AG20443 (cell line): ENCODE results near the gene ZBTB42.
A peak's percentile ranks its signal among the peaks of the same experiment; 100 is the strongest.

Experiments
- DNase-seq: peaks from one replicate; pipeline ENCODE4 v3.0.0; 2012; ENCODE audit warnings: low spot score, mixed read lengths

The ZBTB42 gene

DNA sequence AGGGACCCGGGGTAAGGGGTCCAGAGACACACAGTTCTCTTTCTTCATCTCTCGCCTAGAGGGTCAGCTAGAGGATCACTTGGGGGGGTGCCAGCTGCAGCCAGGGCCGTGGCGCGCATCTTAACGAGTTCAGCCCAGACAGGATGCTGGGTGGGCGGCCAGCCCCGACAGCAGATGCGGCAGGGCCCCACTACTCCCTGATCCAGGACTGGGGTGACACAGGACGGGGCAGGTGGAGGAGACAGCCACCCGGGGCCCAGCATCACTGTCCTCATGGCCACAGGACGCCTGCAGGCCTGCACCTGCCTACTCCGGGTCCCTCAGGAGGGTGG lies 18.1 kb upstream of the ZBTB42 start:
- no peak for DNase-seq

DNA sequence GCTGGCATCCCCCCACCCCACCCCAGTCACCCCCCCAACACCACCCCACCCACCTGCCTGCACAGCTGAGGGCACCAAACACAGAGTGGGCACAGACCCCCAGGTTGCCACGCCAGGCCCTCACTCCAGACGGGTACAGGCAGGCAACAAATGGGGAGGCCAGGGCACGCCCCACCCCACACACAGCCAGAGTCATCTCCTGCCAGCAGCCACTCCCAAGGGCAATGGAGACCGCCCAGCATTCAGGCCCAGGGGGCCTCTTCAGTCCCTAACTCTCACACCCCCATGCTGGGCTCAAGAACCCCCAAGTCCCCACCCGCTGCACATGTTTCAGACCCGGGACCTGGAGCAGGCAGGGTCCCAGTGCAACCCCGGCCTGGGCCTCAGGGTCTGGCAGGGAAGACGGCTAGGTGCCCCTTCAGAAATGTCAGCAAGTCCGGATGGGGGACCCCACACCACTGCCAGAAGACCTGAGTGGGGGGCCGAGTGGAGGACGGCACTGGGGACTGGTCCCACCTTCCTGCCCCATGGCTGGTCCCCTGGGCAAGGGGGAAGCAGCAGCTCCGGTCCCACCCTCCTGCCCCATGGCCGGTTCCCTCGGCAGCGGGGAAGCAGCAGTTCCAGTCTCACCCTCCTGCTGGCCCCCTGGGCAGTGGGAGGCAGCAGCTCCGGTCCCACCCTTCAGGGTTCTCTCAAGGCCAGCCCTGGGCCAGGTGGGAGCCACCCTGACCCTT lies 17.2 kb upstream of the ZBTB42 start:
- no peak for DNase-seq

DNA sequence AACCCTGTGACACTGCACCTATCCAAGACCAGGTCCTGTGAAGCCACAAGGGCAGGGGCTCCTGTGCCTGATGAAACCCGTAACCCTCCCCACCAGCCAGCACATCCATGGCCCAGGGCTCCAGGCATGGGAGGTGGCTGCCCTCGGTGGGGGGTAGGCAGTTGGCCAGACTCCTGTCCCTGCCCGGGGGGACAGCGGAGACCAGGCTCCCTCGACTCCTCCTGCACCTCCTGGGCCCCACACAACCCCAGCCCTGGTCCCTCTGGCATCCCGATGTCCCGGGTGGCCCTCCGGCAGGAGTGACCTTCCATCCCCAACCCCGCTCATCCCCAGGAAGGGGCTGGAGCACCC lies 16.7 kb upstream of the ZBTB42 start:
- DNase-seq, result no peak

- no peak for DNase-seq
Measured at GRCh38 chr14:104784846-104785707, 15.8 kb upstream of the ZBTB42 start.

DNA sequence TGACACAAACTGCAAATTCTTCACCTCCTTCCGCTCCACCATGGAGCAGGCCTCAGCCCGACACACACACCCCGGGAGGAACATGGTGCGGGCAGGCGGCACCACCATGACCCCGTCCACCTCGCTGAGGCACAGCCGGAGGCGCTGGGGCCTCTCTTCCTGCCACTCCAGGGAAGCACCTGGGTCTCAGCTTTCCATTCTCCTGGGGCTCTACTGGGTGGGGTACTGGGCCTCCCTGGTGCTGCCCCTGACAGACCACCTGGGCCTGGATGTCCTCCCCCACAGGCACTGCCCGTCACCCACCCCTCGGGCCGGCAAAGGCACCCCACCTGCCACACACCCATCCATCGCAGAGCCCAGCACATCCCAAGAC lies 15.2 kb upstream of the ZBTB42 start:
- DNase-seq, result no peak

DNA sequence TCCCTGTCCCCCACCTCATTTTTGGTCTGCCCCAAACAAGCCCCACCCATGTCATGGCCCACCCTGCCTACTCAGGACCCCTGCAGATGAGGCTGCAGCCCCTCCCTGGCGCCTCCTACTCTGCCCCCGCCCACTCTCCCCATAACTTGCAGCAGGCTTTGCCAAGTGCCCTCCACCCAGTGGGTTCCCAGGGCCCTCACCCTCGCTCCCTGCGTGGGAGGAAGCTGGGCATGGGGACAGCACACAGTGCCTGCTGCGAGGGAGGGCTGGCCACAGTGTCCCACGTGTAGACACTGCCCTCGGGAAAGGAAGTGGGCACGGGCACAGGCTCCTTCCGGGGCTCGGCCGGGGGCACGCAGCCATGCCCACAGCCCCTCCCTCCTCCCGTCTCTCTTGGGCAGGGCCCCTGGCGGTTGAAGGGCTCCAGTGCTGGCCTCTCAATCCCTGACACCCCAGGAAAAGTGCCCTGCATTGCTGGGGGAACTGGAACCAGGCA lies 14.8 kb upstream of the ZBTB42 start:
- no peak for DNase-seq

DNA sequence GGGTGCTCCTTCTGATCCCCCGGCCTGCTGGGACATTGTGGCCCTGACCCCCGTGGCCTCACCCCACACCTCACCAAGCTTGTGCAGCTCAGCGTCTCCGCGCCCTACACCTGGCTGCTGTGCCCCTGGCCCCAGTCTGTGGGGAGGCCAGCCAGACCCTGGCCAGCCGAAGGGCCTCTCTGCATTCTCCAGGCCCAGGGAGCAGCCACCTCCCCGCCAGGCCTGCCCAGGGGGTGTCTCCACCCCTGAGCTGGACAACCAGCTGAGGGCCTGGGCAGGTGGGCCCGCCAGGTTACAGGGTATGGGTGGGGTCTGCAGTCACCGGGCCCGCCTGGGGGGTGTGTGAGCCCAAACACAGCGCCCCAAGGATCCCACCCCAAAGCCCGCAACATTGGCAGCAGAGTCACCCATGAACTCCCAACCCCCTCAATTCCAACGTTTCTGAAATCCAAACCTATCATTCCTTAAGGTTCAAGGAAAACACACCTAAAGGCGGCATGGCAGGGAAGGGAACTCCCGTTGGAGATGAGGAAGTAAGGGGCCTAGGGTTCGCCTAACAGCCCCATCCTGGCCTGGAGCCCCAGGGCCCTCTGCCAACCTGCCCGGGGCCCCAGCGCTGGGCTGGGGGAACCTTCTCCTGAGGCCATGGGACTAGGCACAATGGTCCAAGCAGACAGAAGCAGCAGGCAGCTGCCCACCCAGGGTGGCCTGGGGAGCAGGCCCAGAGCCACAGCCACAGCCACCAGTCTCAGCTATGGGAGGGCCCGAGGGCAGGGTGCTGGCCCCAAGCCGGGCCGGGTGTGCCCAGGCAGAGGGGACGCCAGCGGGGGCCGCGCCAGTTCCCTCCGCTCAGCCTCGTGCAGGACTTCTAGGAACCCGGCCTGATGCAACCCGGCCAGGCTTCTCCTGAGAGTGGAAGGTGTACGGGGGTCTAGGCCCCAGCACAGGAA lies 13.9 kb upstream of the ZBTB42 start:
- no peak for DNase-seq

DNA sequence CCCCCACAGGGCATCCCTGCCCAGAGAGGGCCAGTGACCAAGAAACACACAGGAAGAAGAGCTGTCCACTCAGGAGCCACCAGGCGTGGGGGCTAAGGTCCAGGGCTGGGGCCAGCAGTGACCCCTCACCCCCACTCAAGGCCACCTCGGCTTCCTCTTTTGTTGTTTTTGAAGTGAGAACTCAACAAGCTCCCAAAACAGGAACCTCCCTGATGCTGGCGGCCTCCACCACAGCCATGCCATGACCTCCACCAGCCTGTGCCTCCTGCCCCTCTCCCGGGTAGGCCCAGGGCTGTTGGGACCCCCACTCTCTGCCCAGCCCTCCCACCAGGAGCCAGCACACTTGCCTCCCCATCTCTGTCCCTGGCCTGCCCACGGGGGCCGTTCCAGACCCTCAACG lies 13.2 kb upstream of the ZBTB42 start:
- DNase-seq, result no peak

DNA sequence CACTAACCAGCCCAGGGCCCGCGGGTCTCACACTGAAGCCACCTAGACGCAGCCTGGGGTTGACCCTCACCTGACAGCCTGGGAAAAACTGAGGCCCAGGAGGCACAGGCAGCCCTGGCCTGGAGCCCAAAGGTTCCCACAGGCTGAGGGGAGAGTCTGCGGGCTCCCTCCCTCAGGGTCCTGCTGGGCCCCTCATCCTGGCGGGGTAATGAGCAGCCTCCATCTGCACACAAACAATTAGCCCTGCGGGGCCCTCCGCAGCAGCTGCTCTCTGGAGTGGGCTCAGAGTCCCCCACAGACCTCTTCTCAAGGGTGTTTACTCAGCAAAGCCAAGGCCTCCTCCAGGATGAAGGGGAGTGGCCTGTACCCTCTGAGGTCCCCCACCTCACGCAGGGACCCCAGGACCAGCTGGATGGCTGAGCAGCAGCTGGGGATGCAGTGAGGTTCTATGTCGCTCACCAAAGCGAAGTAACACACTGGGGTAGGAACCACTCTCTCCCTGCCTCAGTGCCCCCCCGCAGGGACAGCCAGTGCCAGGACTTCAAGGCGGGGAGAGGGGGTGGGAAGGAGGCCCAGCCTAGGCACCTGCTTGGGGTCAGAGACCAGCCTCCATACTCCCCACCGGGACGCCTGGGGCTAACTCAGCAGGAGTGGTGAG lies 12.6 kb upstream of the ZBTB42 start:
- no peak for DNase-seq

- DNase-seq, result no peak
Measured at GRCh38 chr14:104788873-104789663, 11.8 kb upstream of the ZBTB42 start.

DNA sequence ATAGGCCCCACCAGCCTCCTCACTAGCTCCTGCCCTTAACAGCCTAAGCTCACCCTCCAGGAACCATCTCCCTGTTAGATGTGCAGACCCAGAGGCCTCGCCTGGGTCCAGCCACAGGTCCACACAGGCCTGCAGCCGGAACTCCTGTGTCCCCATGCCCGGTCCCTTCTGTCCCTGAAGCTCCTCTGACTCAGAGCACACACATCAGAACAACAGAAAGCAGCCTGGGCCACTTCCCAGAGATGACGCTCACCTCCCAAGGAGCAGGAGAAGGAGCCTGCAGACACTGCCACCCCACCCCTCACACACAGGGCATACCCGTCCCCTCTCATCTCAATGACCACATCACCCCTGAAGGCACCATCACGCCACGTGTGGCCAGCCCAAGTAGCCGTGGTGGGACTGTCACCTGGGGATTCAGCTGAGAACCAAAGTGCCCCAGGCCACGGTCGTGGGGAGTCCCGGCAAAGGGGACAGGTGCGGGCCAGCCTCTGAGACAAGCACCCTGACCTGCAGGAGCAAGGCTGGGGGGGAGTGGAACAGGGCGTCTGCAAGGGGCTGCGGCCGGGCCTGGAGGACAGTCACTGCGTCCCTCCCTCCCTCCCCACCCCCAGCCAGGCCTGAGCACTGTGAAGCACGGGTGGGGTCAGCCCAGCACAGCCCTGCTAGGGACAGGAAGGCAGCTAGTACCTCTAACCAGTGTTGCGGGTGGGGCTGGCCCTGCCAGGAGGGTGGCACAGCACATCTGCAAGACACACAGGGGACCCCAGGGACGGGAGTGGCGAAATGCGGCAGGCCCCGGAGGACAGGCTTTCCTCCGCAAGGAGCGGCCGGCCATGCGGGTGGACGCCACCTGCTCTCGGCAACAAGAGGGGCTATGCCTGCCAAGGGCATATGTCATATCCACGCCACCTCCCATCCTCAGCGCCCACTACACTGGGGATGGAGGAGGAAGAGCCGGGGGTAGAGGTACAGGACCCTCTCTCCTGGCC lies 10.9 kb upstream of the ZBTB42 start:
- DNase-seq, result no peak

- no peak for DNase-seq
Measured at GRCh38 chr14:104791425-104791824, 9.5 kb upstream of the ZBTB42 start.

DNA sequence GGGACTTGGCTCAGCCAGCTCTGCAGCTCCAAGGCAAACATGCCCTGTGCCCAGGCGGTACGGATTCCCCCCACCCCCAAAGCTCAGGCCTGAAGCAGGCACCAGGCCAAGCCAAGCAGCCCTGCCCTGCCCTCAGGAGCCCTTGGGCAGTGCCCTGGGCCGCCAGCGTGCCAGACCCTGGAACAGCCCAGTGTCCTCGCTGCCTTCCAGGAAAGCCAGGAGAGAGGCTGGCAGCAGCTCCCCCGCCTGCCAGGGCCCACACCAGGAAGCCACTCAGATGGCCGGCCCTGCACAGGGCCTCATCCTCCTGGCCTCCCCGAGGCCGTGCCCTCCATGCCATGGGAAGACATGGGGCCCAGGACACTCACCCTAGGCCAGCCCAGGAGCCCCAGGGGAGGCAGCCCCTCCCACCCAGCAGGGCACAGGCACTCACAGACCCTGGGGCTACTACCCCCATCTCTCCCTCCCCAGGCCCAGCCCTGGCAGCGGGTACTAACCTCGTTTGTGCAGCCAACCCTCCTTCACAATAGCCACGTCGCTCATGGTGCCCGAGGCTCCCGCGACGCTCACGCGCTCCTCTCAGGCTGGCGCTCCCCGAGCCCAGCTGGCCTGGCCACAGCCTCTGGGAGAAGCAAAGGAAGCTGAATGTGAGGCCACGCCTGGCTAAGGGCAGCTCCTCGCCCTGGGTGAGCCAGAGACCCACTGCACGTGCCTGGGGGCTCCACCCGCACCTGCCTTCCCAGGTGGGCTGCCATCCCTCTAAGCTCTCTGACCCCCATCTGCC lies 8.6 kb upstream of the ZBTB42 start:
- no peak for DNase-seq

DNA sequence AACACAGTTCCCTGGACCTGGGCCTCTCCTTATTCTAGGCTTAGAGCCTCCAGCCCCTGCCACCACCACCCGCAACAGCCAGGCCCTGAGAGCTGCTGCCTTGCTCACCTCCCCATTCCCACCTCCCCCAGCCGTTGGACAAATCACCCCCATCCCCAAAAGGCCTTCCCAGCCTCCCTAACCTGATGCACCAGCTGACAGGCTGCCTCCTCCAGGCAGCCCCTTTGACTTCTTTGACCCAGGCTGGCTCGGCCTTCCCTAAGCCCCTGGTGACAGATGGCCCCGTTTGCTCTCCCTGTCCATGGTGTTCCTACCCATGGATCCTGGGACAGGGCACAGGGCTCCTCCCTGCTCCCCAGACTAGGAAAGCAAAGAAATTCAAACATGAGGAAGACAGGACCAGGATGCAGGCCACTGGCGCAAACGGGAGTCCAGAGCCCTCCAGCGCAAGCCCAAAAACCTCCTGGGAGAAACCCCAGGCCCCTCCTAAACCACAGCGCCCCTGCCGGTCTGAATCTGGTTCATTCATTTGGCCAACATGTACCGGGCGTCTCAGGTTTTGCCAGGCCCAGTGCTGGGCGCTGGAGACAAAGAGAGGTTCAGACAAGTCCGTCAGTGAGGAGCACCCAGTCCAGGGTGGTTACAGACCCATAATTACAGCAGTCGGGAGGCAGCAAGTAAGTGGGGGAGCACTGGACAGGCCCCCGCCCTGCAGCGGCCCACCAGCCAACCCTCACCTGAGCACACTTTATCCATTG lies 7.8 kb upstream of the ZBTB42 start:
- DNase-seq, result no peak

DNA sequence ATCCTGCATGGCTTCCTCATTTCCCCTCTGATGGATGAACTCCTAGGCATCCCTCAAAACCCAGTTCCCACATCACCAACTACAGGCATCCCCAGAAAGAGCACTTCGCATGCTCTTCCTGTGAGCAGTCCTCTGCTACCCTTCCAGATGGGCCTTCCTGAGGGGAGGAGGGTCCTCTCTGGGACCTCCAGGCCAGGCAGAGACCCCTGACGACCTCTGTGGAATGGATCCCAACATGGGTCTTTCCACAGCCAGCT lies 7.3 kb upstream of the ZBTB42 start:
- DNase-seq, result no peak

- peak; percentile 90 for DNase-seq
Measured at GRCh38 chr14:104794099-104794498, 6.8 kb upstream of the ZBTB42 start.

DNA sequence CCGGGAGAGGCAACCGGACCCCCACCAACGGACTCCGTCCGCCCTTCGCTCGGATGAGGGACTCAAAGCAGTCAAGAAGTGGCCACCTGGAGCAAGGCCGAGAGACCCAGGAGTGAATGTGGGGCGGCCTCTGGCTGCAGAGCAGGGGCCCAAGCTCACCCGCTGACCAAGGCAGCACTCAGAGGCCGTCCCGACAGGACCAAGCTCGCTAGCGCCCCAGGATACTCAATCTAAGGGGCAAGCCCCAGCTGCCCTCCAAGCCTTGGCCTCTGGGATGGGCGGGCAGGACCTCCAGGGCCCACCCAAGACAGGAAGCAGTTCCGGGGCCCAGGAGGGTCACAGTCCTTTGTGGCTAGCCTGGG lies 6.3 kb upstream of the ZBTB42 start:
- DNase-seq, result peak; percentile 59

DNA sequence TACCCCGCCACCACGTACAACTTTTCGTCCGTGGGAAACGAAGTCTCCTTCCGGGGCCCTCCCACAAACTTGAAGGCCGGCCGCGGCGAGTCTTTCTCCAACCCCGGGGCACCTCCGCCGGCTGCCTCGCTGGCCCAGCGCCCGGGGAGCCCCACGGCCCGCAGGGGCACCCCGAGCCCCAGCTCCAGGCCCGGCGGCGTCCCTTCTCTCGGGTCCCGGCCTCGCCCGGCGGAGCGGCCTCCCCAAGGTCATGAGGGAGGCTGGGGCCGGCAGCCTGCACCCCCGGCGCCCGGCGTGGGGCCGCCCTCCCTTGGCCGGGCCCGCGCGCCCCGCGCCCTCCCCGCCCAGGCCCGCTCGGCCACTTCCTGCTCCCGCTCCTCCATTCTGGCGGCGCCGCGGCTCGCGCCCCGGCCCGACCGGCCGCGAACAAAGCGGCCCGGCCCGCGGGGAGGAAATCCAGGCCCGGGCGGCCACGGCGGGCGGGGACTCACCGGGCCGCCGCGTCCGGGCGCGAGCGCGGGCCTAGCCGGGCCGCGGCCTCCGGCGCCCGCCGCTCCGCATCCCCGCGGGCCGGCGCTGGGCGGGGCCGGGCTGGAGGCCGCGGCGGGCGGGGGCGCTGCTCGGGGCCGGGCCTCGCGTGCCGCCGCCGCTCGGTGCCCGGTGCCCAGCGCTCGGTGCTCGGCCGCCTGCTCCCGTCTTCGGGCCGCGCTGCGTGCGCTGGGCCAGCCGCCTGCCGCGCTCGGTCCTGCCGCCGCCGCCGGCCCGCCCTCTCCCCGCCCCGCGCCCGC lies 5.7 kb upstream of the ZBTB42 start, which contains the start of gene AKT1:
Gene AKT1 (minus strand): TSS at position 756 of the 788 bp plus-strand sequence. CDS start 3,105 bp downstream, outside the sequence.
- peak; percentile 71 for DNase-seq
